ENCODE results near the gene TBC1D9.
A peak's percentile ranks its signal among the peaks of the same experiment; 100 is the strongest.
"Not testable (repeated sequence)": the region's sequence is repeated elsewhere in the genome, so short reads cannot be mapped to it uniquely, and the experiment has no call there.

The TBC1D9 gene

DNA sequence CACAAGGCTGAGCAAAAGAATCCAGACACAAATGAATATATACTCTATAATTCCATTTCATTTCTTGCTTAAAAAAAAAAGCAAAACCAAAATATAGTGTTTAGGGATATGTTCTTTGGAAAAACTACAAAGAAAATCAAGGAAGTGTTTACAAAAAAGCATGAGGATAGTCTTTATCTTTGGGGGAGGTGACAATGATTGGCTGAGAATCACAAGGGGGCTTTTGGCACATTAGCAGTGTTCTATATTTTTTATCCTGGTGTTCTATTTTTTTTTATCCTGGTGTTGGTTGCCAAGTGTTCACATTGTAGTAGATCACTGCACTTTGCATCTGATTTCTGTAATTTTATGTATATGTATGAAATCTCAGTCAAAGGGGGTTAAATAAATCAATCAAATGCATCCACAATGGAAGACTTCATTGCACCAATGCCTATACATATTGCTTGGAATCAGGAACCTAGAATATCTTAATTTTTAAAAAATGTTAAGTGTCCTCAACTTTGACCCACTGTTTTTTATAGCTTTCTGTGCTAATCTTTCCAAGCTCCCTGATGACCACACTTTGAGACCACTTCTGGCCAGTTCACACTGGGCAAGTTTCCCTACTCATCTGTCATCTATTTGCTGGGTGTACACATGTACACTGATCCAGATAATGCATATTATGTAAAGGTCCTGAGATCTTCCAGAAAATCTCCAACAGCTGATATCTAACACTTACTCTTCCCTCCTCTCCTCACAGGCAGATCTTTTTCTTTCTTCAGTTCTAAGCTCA, 3.7 kb downstream of the TBC1D9 start:
- no peak for FAIRE-seq

DNA sequence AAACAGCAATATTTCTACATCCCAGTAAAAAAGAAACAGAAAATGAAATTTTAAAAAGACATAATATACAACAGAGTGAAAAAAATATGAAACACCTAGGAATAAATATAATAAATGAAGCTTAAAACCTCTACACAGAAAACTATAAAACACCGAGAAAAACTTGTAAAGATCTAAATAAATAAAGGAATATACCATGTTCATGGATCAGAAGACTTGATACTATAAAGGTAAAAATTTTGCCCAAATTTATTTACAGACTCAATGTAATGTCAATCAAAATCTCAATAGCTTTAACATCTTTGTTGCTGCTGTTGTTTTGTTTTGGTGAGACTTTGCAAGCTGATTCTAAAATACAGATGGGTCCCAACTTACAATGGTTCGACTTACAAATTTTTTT, 5.7 kb downstream of the TBC1D9 start:
- peak; percentile 86 for FAIRE-seq

DNA sequence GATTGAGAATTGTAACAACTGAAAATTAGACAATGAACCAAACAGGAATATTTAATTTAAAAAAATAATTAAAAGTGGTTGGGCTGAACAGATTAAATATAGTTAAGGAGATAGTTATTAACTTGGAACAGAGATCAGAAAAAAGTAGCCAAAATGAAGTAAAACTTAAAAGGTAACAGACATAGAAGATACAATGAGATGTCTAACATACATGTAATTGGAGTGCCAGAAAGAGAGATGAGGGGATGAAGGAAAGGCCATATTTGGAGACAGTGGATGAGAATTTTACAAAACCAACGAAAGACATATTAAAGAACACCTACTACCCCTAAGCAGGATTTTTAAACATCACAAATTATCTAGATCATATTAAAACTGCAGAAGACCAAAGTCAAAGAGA, 8.0 kb downstream of the TBC1D9 start:
- no peak for FAIRE-seq

DNA sequence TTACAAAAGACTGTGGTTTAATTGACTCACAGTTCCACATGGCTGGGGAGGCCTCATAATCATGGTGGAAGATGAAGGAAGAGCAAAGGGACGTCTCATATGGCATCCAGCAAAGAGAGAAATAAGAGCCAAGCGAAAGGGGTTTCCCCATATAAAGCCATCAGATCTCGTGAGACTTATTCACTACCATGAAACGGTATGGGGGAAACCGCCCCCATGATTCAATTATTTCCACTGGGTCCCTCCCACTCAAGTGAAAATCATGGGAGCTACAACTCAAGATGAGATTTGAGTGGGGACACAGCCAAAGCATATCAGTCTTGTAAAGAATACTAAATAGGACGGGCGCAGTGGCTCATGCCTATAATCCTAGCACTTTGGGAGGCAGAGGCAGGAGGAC, 9.6 kb downstream of the TBC1D9 start:
- FAIRE-seq: not testable (repeated sequence)

DNA sequence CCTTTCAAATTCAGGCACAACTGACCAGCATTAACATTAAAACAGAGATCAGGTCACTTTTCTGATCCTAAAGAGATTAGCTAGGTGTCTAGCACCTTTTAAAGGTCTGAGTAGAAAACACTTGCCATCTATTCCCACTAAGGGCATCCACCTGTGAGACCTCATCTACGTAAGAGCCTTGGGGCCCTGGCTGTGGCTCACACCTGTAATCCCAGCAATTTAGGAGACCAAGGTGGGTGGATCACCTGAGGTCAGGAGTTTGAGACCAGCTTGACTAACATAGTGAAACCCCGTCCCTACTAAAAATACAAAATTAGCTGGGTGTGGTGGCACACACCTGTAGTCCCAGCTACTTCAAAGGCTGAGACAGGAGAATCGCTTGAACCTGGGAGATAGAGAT, 11.8 kb downstream of the TBC1D9 start:
- no peak for FAIRE-seq

DNA sequence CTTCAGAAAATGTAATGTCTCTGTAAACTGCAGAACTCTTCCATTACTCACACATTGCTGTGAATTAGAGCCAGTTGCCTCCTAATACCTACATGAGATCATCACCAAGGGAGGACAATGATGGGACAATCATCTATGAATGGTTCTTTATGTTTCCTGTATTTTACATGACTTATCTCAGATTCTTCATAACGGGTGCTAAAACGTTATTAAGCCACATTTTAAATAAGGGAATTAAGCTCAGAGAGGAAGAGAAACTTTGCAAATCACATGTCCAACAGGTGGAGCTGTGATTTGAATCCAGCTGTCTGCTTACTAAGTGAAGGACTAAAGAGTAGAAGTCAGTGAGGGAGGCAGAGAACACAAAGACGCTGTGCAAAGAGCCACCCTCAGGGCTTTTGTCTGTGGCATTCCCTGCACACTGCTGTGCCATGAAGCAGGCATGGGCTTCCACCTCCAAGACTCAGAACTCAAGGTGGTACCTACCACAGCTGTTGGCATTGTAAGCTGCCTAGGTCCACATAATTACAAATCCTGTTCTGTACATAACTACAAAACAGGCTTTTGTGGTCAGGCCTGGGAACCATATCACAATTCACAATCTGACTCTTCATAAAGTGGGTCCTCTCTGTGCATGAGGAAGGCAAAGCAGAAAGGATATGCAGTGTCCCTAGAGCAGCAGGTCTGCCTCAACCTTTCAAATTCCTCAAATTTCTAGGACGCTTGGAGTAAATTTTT, 12.8 kb downstream of the TBC1D9 start:
- no peak for FAIRE-seq

DNA sequence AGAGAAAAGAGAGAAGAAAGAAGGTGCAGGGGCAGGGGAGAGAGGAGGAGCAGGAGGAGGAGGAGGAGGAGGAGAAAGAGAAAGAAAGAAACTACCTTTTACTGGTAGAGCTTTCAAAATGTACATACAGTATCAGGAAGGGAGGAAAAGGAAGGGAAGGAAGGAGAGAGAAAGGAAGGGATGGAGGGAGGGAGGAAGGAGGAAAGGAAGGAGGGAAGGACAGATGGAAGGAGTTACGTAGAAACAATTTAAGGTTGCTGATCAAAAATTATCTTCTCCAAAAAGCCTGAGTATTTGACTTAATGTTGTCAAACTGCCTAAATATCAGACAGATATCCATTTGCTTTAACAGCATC, 13.4 kb downstream of the TBC1D9 start:
- FAIRE-seq: no peak

DNA sequence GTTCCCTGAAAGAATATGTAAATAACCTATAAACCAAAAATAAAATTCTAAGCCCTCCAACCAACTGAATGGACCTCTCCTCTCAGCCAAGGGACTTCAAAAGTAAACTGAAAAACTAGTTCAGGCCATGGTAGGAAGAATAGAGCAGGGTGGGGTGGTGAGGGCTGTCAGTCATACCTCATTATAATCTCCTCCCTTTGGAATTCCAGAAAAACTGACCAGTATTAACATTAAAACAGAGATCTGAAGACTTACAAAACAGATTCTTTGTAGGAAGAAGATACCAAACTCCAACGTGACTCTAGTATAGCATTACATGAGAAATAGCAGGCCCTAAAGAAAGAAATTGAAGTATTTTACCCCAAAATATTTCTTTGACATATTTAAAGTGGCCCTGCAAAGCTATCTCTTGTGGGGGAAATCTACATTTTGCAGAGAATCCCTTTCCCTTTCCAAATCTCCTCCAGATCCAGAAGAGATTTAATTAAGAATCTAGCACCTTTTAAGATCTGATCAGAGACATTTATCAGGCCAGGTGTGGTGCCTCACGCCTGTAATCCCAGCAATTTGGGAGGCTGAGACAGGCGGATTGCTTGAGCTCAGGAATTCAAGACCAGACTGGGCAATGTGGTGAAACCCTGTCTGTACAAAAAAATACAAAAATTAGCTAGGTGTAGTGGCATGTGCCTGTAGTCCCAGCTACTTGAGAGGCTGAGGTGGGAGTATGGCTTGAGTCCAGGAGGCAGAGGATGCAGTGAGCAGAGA, 15.1 kb downstream of the TBC1D9 start:
- FAIRE-seq: no peak

DNA sequence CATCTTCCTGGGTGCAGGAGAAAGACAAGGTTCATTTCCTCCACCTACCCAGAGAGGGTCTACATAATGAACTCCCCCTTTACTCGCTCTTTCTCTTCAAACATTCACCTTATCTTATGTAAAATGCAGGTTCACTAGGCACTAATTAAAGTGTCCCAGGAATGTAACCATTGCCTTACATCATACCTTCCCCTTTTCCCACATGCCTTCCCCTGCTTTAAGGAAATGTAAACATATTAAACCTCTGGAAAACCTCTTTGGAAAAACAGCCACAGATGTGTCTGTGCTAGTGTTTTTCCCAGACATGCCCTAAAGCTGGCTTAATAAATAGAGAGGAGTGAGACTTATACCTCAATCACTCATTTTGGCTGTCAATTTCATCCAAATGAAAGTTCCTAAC, 15.8 kb downstream of the TBC1D9 start:
- no peak for FAIRE-seq

DNA sequence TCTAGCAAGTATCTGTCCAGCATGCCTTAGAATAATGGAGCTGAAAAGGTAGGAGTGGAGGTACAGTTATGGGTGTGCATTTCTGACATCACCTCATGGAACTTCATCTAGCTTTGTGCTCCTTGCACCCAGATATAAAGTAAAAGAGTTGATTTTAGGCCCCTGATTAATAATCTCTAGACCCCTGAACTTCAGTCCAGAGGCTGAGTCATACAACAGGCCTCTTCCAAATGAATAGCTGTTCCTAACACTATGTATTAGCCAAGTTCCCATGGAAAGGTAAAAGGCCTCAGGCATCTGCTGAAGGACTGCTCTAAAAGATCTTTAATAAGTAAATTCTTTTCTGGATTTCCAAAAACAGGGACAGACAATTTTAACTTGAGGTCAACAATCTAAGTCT, 16.2 kb downstream of the TBC1D9 start:
- FAIRE-seq: no peak

DNA sequence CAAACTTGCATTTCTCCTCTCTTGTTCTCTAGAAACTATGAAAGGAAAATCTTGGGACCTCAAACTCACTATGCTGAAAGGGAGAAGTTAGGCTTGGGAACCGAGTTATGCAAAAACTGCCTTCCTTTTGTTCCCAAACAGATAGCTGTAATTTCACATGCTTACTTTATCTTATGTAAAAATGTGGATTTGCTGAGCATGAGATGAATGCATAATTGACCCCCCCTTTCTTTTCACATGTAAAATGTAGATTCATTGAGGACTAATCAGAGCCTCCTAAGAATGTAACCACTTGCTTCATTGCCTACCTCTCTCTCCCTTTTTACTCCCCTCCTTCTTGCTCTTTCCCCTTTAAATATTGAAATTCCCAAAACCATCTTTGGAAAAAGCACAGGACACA, 18.0 kb downstream of the TBC1D9 start:
- no peak for FAIRE-seq

DNA sequence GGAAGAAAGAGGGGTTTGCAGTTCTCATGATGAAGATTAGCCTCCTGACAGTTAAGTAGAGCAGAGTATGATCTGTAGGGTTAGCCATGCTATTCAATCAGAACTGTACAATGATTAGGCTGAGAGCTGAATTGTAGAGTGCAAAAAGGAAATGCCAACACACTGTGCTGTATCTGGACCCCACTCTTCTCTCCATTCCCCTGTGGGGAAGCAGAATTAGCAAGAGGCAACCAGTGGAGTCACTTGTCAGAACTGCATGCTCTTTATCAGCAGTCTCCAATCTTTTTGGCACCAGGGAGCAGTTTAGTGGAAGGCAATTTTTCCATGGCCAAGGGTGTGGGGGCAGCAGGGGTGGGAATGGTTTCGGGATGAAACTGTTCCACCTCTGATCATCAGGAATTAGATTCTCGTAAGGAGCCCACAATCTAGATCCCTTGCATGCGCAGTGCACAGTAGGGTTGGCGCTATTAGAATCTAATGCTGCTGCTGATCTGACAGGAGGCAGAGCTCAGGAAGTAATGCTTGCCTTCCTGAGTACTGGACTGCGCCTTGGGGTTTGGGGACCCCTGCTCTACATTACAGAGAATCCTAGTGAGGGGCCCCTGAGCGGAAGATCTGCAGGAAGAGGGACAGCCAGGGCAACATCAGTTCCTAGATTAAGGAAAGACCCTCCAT, 19.4 kb downstream of the TBC1D9 start:
- FAIRE-seq: no peak

DNA sequence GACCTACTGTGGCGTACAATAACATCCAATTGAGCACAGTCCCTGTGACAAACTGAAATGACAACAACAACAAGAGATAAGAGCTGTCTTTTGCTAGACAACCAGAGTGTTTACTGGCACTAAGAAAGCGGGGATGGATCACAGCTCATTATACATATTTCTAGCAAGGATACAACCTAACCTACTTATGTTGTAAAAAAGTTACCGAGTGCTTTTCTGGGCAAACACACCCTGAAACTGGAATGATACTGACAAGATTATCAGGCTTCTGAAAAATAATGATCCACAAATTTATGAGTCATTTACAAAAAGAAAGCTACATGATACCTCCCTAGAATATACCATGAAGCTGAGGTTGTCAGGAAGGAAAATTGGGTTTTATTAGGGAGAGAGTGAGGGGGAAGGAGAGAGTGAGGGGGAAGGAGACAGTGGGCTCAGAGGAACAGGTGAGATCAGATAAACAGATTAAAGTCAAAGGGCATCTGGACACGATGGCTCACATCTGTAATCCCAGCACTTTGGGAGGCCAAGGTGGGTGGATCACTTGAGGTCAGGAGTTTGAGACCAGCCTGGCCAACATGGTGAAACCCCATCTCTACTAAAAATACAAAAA, 20.3 kb downstream of the TBC1D9 start:
- no peak for FAIRE-seq

DNA sequence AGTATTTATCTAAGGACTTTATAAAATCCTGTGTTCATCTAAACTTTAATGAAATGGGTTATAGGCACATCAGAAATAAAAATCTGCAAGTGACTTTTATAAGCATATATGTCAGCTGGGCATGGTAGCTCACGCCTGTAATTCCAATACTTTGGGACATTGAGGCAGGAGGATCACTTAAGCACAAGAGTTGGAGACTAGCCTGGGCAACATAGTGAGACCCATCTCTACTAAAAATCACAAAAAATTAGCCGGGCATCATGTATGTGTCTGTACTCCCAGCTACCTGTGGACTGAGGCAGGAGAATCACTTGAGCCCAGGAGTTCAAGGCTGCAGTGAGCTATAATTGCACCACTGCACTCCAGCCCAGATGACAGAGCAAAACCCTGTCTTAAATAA, 20.9 kb downstream of the TBC1D9 start:
- no peak for FAIRE-seq

DNA sequence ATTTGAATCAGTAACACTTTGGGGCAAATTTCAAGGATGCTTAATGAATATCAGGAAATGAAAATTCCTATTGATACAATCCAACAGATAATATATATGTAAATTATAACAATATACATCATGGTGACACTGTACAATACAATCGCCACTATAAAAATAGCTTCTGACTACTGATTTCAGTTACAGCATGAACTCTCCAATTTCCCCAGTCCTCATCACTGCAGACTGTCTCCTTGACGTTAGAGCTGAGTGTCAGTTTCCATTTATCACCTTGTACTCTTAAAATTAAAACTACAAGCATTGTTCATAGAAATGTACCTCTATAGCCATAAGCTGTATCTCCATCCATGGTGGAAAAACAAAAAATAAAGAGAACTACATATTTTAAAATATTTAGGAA, 23.4 kb downstream of the TBC1D9 start:
- FAIRE-seq: no peak

DNA sequence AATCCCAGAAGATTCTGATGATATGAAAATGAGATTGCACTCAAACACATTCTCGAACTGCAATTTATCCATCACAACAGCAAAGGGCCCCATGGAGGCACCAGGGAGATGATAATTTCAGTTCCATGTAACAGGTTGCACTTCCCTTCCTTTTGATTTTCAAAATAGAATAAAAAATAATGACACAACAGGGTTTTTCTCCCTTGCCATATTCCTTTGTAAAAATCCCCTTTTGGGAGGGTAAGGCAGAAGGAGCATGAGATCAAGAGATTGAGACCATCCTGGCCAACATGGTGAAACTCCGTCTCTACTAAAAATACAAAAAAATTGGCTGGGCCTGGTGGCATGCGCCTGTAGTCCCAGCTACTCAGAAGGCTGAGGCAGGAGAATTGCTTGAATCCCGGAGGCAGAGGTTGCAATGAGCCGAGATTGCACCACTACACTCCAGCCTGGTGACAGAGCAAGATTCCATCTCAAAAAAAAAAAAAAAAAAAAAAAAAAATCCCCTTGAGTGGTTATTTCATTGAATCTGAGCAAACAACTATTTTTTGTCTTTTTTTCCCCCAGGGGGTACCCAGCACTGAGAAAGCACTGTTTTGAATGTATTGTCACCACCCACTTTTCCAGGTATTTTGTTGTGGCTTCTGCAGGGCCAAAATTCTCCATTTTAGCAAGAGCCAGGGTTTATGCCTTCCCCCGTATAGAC, 26.7 kb downstream of the TBC1D9 start:
- no peak for FAIRE-seq

DNA sequence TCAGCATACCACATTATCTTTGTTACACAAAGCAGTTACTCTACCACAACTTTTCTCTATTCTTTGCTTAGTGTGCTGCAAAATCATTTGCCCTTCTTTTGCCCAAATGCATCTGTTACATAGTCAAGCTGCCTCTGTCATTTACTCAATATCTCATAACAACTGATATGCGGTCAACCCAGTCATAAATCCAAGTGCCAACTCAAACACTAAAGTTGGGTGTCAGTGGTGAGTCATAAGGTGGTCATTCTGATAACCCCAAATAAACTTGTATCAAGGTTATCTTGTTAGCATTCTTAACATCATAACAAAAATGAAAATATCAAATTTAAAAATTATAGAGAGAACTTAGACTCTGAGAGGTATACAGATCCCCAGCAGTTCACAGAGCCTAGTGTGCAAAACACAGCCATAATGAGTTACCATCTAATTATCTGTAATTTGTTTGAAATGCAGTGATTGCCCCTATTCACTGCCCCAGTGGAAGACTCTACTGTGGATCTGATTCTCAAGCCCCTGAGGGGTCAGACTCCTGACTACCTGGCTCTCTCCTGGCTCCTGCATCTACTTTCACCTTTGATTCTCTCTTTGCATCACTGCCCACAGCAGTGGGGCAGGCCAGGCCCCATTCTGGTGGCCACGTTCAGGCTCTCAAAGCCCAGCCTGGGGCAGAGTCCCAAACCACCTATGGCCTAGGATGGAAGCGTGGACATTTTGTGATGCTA, 29.2 kb downstream of the TBC1D9 start:
- no peak for FAIRE-seq

DNA sequence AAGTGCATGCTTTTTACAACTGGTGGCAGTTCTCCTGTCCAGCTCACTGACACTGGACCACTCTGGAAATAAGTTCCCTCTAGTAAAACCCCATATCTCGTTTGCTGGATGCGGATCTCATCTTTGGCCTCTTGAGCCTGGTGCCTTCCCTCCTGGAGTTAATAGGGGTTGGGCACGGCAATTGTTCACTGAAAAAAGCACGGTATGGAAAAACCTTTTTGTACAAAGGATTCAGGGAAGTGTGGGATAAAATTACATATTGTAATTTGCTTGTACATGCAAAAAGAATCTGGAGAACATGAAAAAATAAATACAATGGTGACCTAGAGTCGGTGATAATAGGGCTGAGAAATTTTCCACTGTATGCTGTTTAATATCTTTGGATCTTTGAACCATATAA, 30.6 kb downstream of the TBC1D9 start:
- no peak for FAIRE-seq

DNA sequence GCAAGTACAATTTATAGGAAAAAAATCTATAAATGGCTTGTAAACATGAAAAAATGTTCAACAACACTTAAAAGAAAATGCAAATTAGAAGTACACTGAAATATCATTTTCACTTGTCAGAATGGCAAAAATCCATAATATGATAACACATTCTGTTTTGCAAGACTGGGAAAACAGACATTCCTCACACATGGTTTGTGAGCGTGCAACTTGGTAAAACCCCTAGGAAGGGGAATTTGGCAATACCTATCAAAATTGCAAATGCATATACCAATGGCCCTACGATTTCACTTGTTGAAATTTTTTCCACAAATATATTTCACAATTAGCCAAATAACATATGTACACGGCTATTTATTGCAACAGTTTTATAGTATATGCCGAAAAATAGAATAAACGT, 31.4 kb downstream of the TBC1D9 start:
- no peak for FAIRE-seq

DNA sequence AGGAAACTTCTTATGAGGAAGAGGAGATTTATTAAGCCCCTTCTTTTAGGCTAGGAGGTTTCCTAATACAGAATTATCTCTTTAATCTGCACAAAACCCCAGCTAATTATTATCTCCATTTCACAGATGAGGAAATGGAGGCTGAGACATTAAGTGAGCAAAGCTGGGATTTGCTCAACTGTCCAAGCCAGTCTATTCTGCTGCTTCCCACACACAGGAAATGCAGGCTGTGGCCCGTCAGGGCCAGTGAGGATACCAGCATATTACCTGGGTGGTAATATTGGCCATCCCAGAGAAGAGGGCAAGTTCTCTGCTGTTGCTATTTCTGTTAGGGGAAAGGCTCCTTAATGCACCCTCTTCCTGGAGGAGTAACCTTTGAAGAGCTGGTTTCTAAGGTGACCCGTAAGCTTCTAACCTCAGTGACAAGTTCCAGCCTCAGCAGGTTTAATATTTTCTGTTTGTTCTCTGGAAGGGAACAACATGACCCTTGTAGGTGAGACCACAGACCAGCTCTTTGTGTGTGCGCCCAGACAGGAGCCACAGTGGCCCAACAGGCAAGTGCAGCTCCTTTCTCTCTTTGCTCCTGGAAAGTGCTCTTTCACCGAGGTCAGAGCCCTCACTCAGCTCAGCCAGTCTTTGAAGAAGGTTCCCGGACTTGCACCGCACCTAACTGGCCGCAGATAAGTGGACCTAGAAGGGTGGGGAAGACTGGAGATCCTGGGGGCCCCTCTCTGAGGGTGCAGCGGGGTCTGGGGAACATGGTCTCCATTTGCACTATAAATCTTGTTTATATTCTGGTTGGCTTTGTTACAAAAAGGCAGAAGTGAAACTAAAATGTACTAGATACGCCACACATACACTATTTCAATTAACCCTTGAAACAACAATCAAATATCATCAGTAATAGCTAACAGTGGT, 35.5 kb downstream of the TBC1D9 start:
- no peak for FAIRE-seq
